ENCODE measurements around the gene ACOT7. TPM values are rescaled to one million over a fixed set of nuclear protein-coding genes. Genes with fewer than 3 reads are reported as not detected.
A peak's percentile ranks its signal among the peaks of the same experiment; 100 is the strongest.

Gene ACOT7
- total RNA-seq, 1 donor from 2014 or later: 8.5 TPM

GRCh38 chr1:6307099-6307498 is 86.5 kb downstream of the ACOT7 start:
- intact Hi-C loops (cut with DNase I): no loop called here
- ATAC-seq (ENCODE audit: poor library complexity) (peak; percentile 34), DNase-seq (no peak)

- no peak for ATAC-seq (ENCODE audit: poor library complexity)
- intact Hi-C loops (cut with DNase I): no loop called here
- DNase-seq: no peak
Measured at GRCh38 chr1:6303397-6304012, 90.1 kb downstream of the ACOT7 start.

GRCh38 chr1:6302568-6302967 is 91.0 kb downstream of the ACOT7 start:
- intact Hi-C loops (cut with DNase I): no loop called here
- ATAC-seq (ENCODE audit: poor library complexity) (no peak), DNase-seq (no peak)

DNA sequence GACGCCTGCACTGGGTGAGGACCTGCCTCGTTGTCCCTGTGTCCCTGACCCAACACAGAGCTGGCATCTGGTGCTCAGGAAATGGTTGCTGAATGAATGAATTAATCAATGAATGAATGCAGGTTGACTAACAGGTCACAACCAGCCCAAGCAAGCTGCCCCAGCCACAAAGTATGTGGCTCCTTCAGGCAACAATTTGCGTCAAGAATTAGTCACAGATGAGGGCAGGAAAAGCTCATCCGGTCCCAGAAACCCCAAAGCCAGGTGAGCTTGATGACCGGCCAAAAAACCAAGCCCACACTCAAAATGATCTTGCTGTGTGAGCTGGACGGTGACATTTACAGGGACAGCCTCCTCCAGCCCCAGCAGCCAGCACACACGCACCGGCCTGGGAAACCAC is 92.0 kb downstream of the ACOT7 start:
- no peak for ATAC-seq (ENCODE audit: poor library complexity)
- DNase-seq: no peak
- intact Hi-C loops (cut with DNase I): no loop called here

DNA sequence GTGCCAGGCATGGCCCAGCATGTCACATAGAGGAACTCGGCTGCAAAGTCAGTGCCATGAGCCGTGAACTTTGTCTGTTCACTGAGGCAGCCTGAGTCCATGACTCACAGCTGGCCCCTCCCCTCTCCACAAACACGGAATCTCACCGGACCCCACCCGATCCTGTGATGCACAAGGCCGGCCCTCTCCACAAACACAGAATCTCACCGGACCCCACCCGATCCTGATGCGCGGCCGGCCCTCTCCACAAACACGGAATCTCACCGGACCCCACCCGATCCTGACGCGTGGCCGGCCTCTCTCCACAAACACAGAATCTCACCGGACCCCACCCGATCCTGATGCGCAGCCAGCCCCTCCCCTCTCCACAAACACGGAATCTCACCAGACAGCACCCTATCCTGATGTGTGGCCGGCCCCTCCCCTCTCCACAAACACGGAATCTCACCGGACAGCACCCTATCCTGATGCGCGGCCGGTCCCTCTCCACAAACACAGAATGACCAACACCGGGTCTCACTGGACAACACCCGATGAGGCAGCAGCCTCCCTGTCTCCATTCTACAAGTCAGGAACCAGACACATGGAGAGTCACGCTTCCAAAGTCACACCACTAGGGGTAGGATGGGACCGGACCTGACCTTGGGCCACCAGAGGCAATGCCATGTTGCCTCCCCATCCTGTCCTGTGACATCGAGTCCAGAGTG is 93.1 kb downstream of the ACOT7 start:
- intact Hi-C loops (cut with DNase I): no loop called here
- DNase-seq (no peak), ATAC-seq (ENCODE audit: poor library complexity) (no peak)

- DNase-seq: no peak
- no peak for ATAC-seq (ENCODE audit: poor library complexity)
- intact Hi-C loops (cut with DNase I): no loop called here
Measured at GRCh38 chr1:6299557-6300165, 93.9 kb downstream of the ACOT7 start.

GRCh38 chr1:6298940-6299465 is 94.6 kb downstream of the ACOT7 start:
- ATAC-seq (ENCODE audit: poor library complexity) (no peak), DNase-seq (no peak)
- intact Hi-C loops (cut with DNase I): no loop called here

DNA sequence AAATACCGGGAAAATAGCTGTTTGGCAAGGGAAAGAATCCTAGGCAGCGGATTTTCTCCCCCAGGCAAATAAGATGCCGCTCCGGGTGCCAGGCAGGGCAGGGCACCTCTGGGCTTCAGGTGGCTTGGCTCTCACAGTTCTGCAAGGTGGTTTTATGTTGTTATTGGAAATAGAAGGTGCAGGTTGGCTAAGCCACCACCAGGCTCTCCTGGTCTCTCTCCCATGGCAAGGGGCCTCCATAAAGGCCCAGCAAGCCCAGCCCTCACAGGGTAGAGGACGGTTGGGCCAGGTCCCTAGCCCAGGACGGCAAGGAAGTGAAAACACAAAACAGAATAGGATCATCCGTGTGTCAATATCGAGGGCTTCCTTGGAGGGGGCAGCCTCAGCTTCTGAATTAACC is 95.0 kb downstream of the ACOT7 start:
- intact Hi-C loops (cut with DNase I): no loop called here
- DNase-seq: no peak

DNA sequence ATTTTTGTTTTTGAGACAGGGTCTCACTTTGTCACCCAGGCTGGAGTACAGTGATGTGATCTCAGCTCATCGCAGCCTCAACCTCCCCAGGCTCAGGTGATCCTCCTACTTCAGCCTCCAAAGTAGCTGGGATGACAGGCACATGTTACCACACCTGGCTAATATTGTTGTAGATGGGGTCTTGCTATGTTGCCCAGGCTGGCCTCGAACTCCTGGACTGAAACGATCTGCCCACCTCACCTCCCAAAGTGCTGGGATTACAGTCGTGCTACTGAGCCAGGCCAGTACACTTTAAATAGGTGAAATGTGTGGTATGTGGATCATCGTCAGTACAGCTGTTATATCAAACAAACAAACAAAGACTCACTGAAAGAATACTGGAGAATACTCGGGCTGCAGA is 97.7 kb downstream of the ACOT7 start:
- DNase-seq (no peak), ATAC-seq (ENCODE audit: poor library complexity) (no peak)
- intact Hi-C loops (cut with DNase I): no loop called here

More for the DNA sequence above, 95.0 kb downstream of the ACOT7 start:
- no peak for ATAC-seq (ENCODE audit: poor library complexity)

DNA sequence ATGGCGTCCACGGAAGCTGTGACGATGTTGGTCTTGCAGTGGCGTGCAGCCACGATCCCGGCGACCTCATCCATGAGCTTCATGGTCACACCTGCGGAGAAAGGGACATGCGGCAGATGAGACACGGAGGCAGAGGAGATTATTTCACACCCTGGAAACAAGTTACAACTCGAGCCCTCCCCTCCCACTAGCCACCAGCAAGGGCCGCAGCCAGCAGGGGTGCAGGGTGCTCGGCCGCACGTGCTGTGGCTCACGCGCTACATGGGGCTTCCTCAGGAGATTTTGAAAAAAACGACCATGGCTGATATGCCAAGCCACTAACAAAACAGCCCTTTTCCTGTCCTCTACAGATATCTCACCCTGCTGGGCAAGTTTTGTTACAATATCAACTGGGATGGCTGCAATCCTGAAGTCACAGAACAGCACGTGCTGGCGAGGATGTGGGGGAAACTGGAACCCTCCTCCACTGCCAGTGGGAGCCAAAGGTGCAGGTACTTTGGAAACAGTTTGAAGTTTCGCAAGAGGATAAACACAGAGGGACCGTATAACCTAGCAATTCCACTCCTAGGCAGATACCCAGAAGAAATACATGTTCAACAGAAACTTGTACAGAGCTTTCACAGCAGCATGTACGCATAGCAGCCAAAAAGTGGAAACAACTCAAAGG is 98.5 kb downstream of the ACOT7 start:
- ATAC-seq (ENCODE audit: poor library complexity): no peak
- intact Hi-C loops (cut with DNase I): no loop called here

GRCh38 chr1:6294080-6294889 is 99.3 kb downstream of the ACOT7 start:
- intact Hi-C loops (cut with DNase I): no loop called here
- peak; percentile 65 for ATAC-seq (ENCODE audit: poor library complexity)
- DNase-seq: no peak

More for the DNA sequence above, 98.5 kb downstream of the ACOT7 start:
- DNase-seq: no peak

DNA sequence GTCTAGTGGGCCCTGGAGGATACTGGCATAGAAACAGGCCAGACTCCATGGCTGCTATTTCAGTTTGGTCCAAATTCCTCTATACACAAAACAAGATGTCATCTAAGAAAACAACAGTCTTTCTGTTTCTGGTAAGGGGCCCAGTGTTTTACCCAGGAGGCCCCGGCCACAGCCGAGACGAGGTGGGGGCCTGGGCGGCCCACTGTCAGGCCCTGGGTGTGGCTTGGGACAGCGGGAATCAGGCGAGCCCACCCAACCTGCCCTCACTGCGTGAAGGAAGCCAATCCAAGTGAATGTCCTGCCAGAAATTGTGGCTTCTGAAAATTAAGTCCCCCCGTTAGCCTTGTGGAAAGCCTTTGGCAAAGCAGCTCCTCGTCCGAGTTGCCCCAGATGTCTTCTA is 101.5 kb downstream of the ACOT7 start:
- intact Hi-C loops (cut with DNase I): no loop called here
- DNase-seq (no peak), ATAC-seq (ENCODE audit: poor library complexity) (no peak)

GRCh38 chr1:6288665-6289064 is 104.9 kb downstream of the ACOT7 start:
- intact Hi-C loops (cut with DNase I): no loop called here
- DNase-seq (no peak), ATAC-seq (ENCODE audit: poor library complexity) (no peak)

DNA sequence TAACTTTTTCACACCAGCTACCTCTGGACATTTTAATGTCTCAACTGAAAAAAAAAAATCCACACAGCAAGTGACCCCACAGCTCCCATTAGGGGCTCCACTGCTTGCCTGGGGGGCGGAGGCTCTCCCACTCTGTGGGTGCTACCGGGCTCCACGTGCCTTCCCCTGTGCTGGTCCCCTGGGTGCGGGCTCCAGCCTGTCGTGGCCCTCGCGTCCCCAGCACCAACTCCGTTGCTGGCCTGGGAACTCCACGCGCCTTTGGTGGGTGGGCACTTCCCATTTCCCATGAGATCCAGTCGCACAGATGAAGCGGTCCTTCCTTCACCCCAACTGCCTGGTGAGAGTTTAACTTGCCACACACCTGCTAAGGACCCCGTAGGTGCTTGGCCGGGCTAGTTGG is 105.5 kb downstream of the ACOT7 start:
- intact Hi-C loops (cut with DNase I): no loop called here
- ATAC-seq (ENCODE audit: poor library complexity) (no peak), DNase-seq (no peak)

- intact Hi-C loops (cut with DNase I): no loop called here
- DNase-seq (no peak), ATAC-seq (ENCODE audit: poor library complexity) (peak; percentile 42)
Measured at GRCh38 chr1:6287431-6287886, 106.1 kb downstream of the ACOT7 start.

DNA sequence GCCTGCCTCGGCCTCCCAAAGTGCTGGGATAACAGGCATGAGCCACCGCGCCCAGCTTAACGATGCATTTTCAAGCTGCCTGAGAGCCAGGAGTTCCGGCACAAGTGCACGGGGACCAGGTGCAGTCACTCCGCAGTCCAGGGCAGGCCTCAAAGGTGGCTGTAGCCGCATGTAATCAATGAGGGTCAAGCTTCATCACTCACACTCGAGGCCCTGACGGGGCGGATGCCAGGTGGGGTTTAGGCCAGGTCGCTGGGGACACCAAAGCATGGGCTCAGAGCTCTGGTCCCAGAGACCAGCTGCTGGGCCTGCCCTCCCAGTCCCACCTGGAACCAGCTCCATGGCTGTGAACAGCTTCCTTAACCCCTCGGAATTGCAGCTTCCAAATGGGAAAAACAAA is 106.5 kb downstream of the ACOT7 start:
- no peak for DNase-seq
- intact Hi-C loops (cut with DNase I): no loop called here
- no peak for ATAC-seq (ENCODE audit: poor library complexity)

- DNase-seq: no peak
- intact Hi-C loops (cut with DNase I): no loop called here
- no peak for ATAC-seq (ENCODE audit: poor library complexity)
Measured at GRCh38 chr1:6286266-6286665, 107.3 kb downstream of the ACOT7 start.

DNA sequence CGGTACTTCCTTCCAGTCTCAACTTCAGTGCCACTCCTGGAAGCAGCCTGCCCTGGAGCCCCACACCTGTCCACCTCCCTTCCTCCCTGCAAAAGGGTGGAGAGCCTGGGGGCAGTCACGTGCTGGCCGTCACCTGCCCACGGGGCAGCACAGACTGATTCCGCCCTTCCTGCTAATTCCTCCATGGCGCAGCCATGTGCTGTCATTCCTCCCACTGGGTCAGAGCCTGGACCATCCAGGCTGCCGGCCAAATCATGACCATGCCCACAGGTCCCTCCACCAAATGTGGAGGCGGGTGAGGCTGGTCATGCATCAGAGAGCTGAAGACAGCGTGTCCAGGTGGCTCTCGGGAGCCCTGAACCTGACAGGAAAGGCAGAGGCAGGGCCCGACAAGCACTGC is 108.2 kb downstream of the ACOT7 start:
- DNase-seq (no peak), ATAC-seq (ENCODE audit: poor library complexity) (no peak)
- intact Hi-C loops (cut with DNase I): no loop called here

Measured in Right ventricle myocardium superior (tissue), 1 donor.